Urothelium cell line (cell line): ENCODE results near the gene RNF7.
A peak's percentile ranks its signal among the peaks of the same experiment; 100 is the strongest.
"Not testable (repeated sequence)": the region's sequence is repeated elsewhere in the genome, so short reads cannot be mapped to it uniquely, and the experiment has no call there.

Experiments used
- DNase-seq: peaks from one replicate; pipeline ENCODE4 v3.0.0; 2011; ENCODE audit warnings: low spot score, mixed read lengths
- FAIRE-seq: peaks from 2 replicates; lab custom pipeline; 2011; peaks lifted over from hg19 to GRCh38; lab: Jason Lieb, UNC

Gene RNF7

GRCh38 chr3:141729240-141729639 is 8.9 kb upstream of the RNF7 start:
- no peak for FAIRE-seq

GRCh38 chr3:141735176-141735575 is 2.9 kb upstream of the RNF7 start:
- DNase-seq (no peak), FAIRE-seq (no peak)

More at GRCh38 chr3:141729240-141729639, 8.9 kb upstream of the RNF7 start:
- DNase-seq = no peak

- DNase-seq (no peak), FAIRE-seq (no peak)
Observed at GRCh38 chr3:141735770-141736465, 2.2 kb upstream of the RNF7 start.

GRCh38 chr3:141737093-141737492 is 1.0 kb upstream of the RNF7 start:
- FAIRE-seq (no peak), DNase-seq (no peak)

- FAIRE-seq (no peak), DNase-seq (no peak)
Observed at GRCh38 chr3:141737678-141738021, 448 bp upstream of the RNF7 start.

- FAIRE-seq (no peak), DNase-seq (peak; percentile 16)
Observed at GRCh38 chr3:141738891-141739363, 829 bp downstream of the RNF7 start.

GRCh38 chr3:141739731-141740130 is 1.6 kb downstream of the RNF7 start:
- DNase-seq (no peak), FAIRE-seq (no peak)

- no peak for FAIRE-seq
- DNase-seq = no peak
Observed at GRCh38 chr3:141740349-141740748, 2.3 kb downstream of the RNF7 start.

GRCh38 chr3:141743305-141743704 is 5.2 kb downstream of the RNF7 start:
- FAIRE-seq = no peak
- no peak for DNase-seq

GRCh38 chr3:141746962-141747361 is 8.9 kb downstream of the RNF7 start:
- no peak for DNase-seq

GRCh38 chr3:141753399-141753798 is 15.3 kb downstream of the RNF7 start:
- no peak for FAIRE-seq

More at GRCh38 chr3:141746962-141747361, 8.9 kb downstream of the RNF7 start:
- no peak for FAIRE-seq

GRCh38 chr3:141754032-141754431 is 15.9 kb downstream of the RNF7 start:
- no peak for DNase-seq
- no peak for FAIRE-seq

More at GRCh38 chr3:141753399-141753798, 15.3 kb downstream of the RNF7 start:
- no peak for DNase-seq

- FAIRE-seq, DNase-seq: not testable (repeated sequence)
Observed at GRCh38 chr3:141762552-141762951, 24.5 kb downstream of the RNF7 start.

GRCh38 chr3:141763088-141763750 is 25.1 kb downstream of the RNF7 start, which contains the start of gene GRK7:
TSS of gene GRK7 (plus strand) at chr3:141763408. CDS start at chr3:141778285, 14,877 bp downstream.
- FAIRE-seq (no peak), DNase-seq (no peak)

GRCh38 chr3:141764045-141764444 is 25.9 kb downstream of the RNF7 start:
- DNase-seq = no peak
- FAIRE-seq = no peak

GRCh38 chr3:141764465-141764864 is 26.4 kb downstream of the RNF7 start:
- FAIRE-seq = no peak
- no peak for DNase-seq

GRCh38 chr3:141764986-141765385 is 26.9 kb downstream of the RNF7 start:
- FAIRE-seq (no peak), DNase-seq (no peak)

GRCh38 chr3:141767066-141767465 is 29.0 kb downstream of the RNF7 start:
- DNase-seq = no peak
- no peak for FAIRE-seq

- FAIRE-seq = no peak
Observed at GRCh38 chr3:141769221-141769894, 31.3 kb downstream of the RNF7 start.

GRCh38 chr3:141773676-141774075 is 35.6 kb downstream of the RNF7 start:
- DNase-seq = no peak
- no peak for FAIRE-seq

More at GRCh38 chr3:141769221-141769894, 31.3 kb downstream of the RNF7 start:
- DNase-seq = no peak

GRCh38 chr3:141776376-141776775 is 38.3 kb downstream of the RNF7 start:
- no peak for FAIRE-seq

GRCh38 chr3:141776885-141777284 is 38.8 kb downstream of the RNF7 start:
- FAIRE-seq (no peak), DNase-seq (no peak)

More at GRCh38 chr3:141776376-141776775, 38.3 kb downstream of the RNF7 start:
- DNase-seq = no peak
